Uterus (tissue), 4 donors: ENCODE data around the gene MESP2. TPM values are rescaled to one million over a fixed set of nuclear protein-coding genes. Genes with fewer than 3 reads are reported as not detected.
"Not testable (repeated sequence)": the region's sequence is repeated elsewhere in the genome, so short reads cannot be mapped to it uniquely, and the experiment has no call there.

Experiments
- DNase-seq, 2 donors: peaks; one replicate each; pipeline ENCODE4 v3.0.0-alpha.2; 2019 to 2020
- H3K27ac ChIP-seq, 2 donors: fragments of 200-600 bp; sonication (generic); 1 replicate in 1 of 2; 2 replicates in 1 of 2; pipeline ENCODE4 v1.5.1; 2016 to 2018
- H3K27me3 ChIP-seq, 2 donors: fragments of 200-600 bp; sonication (generic); one replicate each; pipeline ENCODE4 v1.5.1; 2018 to 2019; ENCODE audit warnings: control low read depth in 1 of 2
- H3K36me3 ChIP-seq, 2 donors: fragments of 200-600 bp; sonication (generic); one replicate each; pipeline ENCODE4 v1.5.1; 2019; ENCODE audit warnings: control low read depth in 1 of 2
- H3K4me1 ChIP-seq, 2 donors: fragments of 200-600 bp; sonication (generic); one replicate each; pipeline ENCODE4 v1.5.1; 2018 to 2019; ENCODE audit warnings: control low read depth in 1 of 2
- H3K4me3 ChIP-seq, 2 donors: fragments of 200-600 bp; sonication (generic); 1 replicate in 1 of 2; 2 replicates in 1 of 2; pipeline ENCODE4 v1.5.1; 2018 to 2019; ENCODE audit warnings: mild to moderate bottlenecking in 1 of 2
- H3K9me3 ChIP-seq, 2 donors: fragments of 200-600 bp; sonication (generic); one replicate each; pipeline ENCODE4 v1.5.1; 2019; ENCODE audit warnings: control low read depth in 1 of 2
- POLR2A ChIP-seq, 2 donors: fragments of 450-650 bp; IDR thresholded peaks; one replicate each; pipeline ENCODE4 v1.6.1; 2016; ENCODE audit warnings: antibody characterized with exemption in 2 of 2, mild to moderate bottlenecking in 1 of 2, moderate library complexity in 1 of 2
- intact Hi-C: fragments of 100-400 bp; cut with DNase I; formaldehyde crosslinking; loops from one replicate; pipeline ENCODE4 v1.15.1; 2023; ENCODE audit warnings: low total_unique reads
- total RNA-seq, 4 donors: library from RNA; depleted of rRNA in 3 of 4; stranded (reverse); fragments of >200 nt in 3 of 4; gene quantifications; one replicate each; pipeline versions ENCODE4 v1.1.0 to v1.2.4, GENCODE V29; 2014 to 2023
- TF ChIP-seq, protein P1 (sequence below), 4 experiments: fragments of 200-600 bp in 2 of 4; fragments of 450-650 bp in 2 of 4; sonication (generic) in 2 of 4; IDR thresholded peaks; one replicate each; pipeline ENCODE4 v1.5.1; 2016 to 2019; ENCODE audit warnings: antibody characterized with exemption in 4 of 4, mild to moderate bottlenecking in 2 of 4, moderate library complexity in 1 of 4
- donor health status: DM: yes; HTN: yes; CAD: no.

The MESP2 gene
- total RNA-seq, 4 donors from 2014 or later: 0.21 TPM; not detected in 3

DNA sequence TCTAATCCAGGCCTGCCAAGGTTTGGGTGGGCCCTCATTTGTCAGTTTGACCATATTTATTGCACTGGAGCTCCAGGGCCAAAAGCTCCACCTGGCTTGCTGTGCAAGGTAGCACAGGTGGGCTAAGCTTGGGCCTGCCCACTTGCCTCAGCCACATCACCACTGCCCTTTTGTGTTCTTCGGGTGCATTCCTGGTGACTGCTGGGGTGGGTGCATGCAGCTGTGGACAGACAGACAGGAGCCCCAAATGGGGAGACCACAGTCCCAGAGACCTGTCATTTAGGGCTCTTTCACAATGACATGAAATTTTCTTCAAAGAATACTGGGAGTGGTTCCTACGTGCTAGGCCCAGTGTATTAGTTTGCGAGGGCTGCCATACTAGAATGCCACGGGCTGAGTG, 2.7 kb downstream of the MESP2 start:
- TF ChIP-seq, protein P1, sequence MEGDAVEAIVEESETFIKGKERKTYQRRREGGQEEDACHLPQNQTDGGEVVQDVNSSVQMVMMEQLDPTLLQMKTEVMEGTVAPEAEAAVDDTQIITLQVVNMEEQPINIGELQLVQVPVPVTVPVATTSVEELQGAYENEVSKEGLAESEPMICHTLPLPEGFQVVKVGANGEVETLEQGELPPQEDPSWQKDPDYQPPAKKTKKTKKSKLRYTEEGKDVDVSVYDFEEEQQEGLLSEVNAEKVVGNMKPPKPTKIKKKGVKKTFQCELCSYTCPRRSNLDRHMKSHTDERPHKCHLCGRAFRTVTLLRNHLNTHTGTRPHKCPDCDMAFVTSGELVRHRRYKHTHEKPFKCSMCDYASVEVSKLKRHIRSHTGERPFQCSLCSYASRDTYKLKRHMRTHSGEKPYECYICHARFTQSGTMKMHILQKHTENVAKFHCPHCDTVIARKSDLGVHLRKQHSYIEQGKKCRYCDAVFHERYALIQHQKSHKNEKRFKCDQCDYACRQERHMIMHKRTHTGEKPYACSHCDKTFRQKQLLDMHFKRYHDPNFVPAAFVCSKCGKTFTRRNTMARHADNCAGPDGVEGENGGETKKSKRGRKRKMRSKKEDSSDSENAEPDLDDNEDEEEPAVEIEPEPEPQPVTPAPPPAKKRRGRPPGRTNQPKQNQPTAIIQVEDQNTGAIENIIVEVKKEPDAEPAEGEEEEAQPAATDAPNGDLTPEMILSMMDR (IDR thresholded peaks at IDR 0.05): no peak
- TF ChIP-seq POLR2A (IDR thresholded peaks at IDR 0.05): no peak
- Histone ChIP-seq H3K27ac (no peak overlapping the region), H3K4me1 (no peaks in the 10 kb centered on the region), H3K4me3 (no peak overlapping the region), H3K9me3 (no peaks in the 10 kb centered on the region), H3K27me3 (no peaks in the 10 kb centered on the region), H3K36me3 (no peaks in the 10 kb centered on the region)
- no peak for DNase-seq
- intact Hi-C loops: no loop called here

GRCh38 chr15:89780601-89781000, 4.5 kb downstream of the MESP2 start:
- H3K36me3 ChIP-seq: no peaks in the 10 kb centered on the region
- no peaks in the 10 kb centered on the region for H3K9me3 ChIP-seq
- no peak overlapping the region for H3K4me3 ChIP-seq
- DNase-seq: no peak
- no peak overlapping the region for H3K27ac ChIP-seq
- no peaks in the 10 kb centered on the region for H3K4me1 ChIP-seq
- TF ChIP-seq POLR2A (IDR thresholded peaks at IDR 0.05): no peak
- TF ChIP-seq, protein P1 (IDR thresholded peaks at IDR 0.05): no peak
- no peaks in the 10 kb centered on the region for H3K27me3 ChIP-seq
- intact Hi-C loops: no loop called here

GRCh38 chr15:89781055-89781454, 4.9 kb downstream of the MESP2 start:
- no peak overlapping the region for H3K27ac ChIP-seq
- no peaks in the 10 kb centered on the region for H3K36me3 ChIP-seq
- no peaks in the 10 kb centered on the region for H3K27me3 ChIP-seq
- H3K9me3 ChIP-seq: no peaks in the 10 kb centered on the region
- TF ChIP-seq POLR2A (IDR thresholded peaks at IDR 0.05): no peak
- TF ChIP-seq, protein P1 (IDR thresholded peaks at IDR 0.05): no peak
- intact Hi-C loops: no loop called here
- H3K4me3 ChIP-seq: no peak overlapping the region
- DNase-seq: no peak
- H3K4me1 ChIP-seq: no peaks in the 10 kb centered on the region

GRCh38 chr15:89781891-89782618, 5.9 kb downstream of the MESP2 start:
- intact Hi-C loops: no loop called here
- H3K9me3 ChIP-seq: no peaks in the 10 kb centered on the region
- H3K4me1 ChIP-seq: no peaks in the 10 kb centered on the region
- no peak overlapping the region for H3K4me3 ChIP-seq
- DNase-seq: no peak
- H3K27me3 ChIP-seq: no peaks in the 10 kb centered on the region
- TF ChIP-seq POLR2A (IDR thresholded peaks at IDR 0.05): no peak
- TF ChIP-seq, protein P1 (IDR thresholded peaks at IDR 0.05): no peak
- H3K36me3 ChIP-seq: no peaks in the 10 kb centered on the region
- H3K27ac ChIP-seq: no peak overlapping the region

DNA sequence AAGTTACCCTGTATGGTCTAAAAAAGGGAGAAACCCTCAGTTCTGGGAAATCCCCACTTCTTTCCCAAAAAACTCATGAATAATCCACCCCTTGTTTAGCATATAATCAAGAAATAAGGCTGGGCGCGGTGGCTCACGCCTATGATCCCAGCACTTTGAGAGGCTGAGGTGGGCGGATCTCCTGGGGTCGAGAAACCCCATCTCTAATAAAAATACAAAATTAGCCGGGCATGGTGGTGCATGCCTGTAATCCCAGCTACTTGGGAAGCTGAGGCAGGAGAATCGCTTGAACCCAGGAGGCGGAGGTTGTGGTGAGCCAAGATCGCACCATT, 6.5 kb downstream of the MESP2 start:
- H3K36me3 ChIP-seq, intact Hi-C loops: not testable (repeated sequence)

More for the DNA sequence above, 6.5 kb downstream of the MESP2 start:
- H3K27me3 ChIP-seq, H3K4me3 ChIP-seq, DNase-seq, H3K27ac ChIP-seq, H3K9me3 ChIP-seq, H3K4me1 ChIP-seq: not testable (repeated sequence)
